Lower leg skin (tissue), 3 donors: ENCODE measurements around the gene ARHGAP28.

Experiments
- CTCF ChIP-seq, 3 donors: fragments of 450-650 bp; IDR thresholded peaks; one replicate each; pipeline ENCODE4 v1.5.1; 2016; ENCODE audit warnings: antibody characterized with exemption in 3 of 3, mild to moderate bottlenecking in 3 of 3, moderate library complexity in 2 of 3
- POLR2A ChIP-seq, 2 donors: fragments of 450-650 bp; IDR thresholded peaks; one replicate each; pipeline ENCODE4 v1.6.1; 2016 to 2017; ENCODE audit warnings: antibody characterized with exemption in 2 of 2, mild to moderate bottlenecking in 1 of 2, moderate library complexity in 1 of 2

- TF ChIP-seq CTCF (IDR thresholded peaks at IDR 0.05) = no peak
- TF ChIP-seq POLR2A (IDR thresholded peaks at IDR 0.05) = no peak
Observed at GRCh38 chr18:6961331-6961730, 231.8 kb downstream of the ARHGAP28 start.
